Stimulated activated naive CD4-positive, alpha-beta T cell (primary cell): ENCODE results near the gene FBXW2.

Experiments
- DNase-seq, 6 experiments: peaks; one replicate each; lab custom pipeline; 2025; lab: John Stamatoyannopoulos, UW

The FBXW2 gene

GRCh38 chr9:120741701-120742100 lies 51.5 kb downstream of the FBXW2 start:
- DNase-seq, result no peak

DNA sequence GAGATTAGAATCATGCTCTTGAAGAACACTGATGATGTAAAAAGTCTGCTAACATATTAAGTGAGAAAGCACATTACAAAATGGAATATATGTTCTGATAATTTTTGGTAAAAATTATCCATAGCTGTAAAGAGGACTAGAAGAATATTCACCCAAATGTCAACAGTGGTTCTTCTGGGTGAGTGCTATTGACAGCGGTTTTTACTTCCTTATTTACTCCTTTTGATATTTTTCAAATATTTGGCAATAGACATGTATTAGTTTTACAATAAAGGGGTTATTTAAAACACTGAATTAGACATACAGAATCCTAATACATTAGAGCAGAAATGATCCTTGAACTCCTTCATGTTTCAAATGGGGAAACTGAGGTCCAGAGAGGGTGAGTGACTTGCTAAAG lies 52.0 kb downstream of the FBXW2 start:
- DNase-seq, result no peak

GRCh38 chr9:120740132-120740531 lies 53.1 kb downstream of the FBXW2 start:
- DNase-seq, result no peak

DNA sequence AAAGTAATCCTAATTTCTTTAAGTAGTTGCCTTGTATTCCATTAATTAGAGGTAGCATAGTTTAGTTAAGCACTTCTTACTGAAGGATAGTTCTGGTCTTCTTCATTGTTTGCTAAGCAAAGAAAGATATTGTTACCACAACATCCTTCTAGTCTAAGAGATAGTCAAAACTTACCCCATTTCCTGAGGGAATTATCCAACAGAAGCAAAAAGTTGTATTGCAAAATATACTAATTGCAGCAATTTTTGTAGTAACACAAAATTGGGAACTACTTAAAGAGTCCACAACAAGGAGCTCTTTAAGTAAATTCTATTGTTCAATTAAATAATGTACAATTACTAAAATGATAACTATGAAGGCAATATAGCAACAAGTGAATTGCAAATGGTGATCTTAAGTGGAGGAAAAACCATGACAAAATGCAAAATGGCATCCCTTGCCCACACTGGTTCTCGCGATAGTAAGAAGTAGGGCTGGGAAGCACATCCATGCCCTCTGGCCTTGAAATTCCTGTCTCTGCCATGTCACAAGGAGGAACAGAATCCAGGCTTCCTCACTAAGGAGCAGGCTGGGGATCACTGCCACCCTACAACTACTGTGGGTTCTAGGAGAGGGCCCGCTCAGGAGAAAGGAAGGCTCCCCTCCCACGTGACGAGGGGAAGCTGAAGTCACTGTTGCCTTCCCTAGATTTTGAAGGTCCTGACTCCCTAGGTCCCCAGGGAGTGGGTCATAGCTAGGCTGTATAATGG lies 55.6 kb downstream of the FBXW2 start:
- no peak for DNase-seq

- DNase-seq, result no peak
Measured at GRCh38 chr9:120736881-120737280, 56.3 kb downstream of the FBXW2 start.

GRCh38 chr9:120735415-120736126 lies 57.6 kb downstream of the FBXW2 start:
- no peak for DNase-seq

DNA sequence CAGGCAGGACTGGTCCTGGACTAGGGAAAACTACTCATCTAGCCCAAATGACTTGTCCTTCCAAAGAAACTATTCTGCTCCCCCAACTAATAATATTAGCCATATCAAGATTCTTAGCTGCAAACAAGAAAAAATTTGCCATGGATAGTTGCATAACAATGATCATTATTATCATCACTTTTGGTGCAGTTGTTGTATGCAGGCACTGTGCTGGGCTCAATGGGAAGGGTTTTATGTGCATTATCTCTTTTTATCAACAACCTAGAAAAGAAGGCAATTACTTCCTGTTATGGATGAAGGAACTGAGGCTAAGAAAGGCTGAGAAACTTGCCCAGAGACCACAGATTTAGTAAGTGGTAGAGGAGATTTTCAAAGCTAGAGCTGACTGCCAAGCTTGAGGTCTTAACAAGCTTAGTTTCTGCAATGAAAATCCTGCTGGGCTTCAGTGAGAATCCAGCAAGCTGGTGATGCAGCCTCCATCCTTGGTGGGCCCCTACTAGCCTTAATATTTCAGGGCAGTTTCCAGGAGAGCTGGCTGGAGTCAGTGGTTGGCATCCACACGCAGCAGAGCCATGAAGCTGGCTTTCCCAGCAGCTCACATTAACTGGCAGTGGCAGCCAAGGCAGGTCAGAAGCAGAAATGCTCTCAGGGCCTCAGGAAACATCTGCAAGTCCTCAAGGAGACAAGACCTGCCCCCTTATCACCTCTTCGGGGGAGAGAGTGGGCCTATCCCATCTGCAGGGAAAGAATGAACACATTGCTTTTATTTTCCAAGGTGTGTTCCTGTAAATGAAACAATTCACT lies 58.4 kb downstream of the FBXW2 start:
- peak in 1 of 6 experiments; percentile 7 for DNase-seq

DNA sequence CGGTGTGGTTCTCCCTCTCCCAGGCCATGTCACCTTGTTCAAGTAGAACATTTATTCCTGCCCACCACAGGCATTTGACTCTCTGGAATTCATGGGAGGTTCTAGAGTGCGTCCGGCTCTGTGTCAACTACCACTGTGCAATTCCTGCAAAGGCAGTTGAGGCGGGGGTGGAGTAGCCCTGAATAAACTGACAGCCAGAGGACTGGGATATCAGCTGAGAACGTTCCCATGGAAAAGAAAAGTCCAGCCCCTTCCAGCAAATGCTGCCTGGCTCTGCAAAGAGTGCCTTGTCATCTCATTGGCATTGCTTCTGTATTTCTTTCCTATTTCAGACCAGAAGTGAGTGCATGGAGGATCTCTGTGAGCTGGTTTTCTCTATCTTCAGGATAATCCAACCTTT lies 60.0 kb downstream of the FBXW2 start:
- DNase-seq, result no peak

- no peak for DNase-seq
Measured at GRCh38 chr9:120730654-120731514, 62.3 kb downstream of the FBXW2 start.

GRCh38 chr9:120729791-120730241 lies 63.4 kb downstream of the FBXW2 start:
- DNase-seq, result no peak

DNA sequence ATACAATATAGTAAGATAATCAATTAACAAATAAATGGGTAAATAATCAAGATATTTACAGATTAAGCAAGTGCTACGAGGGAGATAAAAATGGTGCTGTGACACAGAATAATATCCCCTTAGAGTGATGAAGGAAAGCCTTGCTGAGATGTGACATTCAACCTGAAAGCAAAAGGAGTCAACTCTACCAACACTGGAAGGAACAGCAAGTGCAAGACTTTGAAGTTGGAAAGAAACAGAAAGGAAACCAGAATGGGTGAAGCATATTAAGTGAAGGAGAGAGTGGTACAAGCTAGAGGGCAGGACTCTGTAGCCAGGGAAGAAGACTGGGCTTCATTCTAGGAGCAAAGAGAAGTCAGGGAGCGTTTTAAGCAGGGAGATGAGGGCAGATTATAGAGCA lies 66.7 kb downstream of the FBXW2 start:
- DNase-seq, result no peak

GRCh38 chr9:120725907-120726306 lies 67.3 kb downstream of the FBXW2 start:
- no peak for DNase-seq

DNA sequence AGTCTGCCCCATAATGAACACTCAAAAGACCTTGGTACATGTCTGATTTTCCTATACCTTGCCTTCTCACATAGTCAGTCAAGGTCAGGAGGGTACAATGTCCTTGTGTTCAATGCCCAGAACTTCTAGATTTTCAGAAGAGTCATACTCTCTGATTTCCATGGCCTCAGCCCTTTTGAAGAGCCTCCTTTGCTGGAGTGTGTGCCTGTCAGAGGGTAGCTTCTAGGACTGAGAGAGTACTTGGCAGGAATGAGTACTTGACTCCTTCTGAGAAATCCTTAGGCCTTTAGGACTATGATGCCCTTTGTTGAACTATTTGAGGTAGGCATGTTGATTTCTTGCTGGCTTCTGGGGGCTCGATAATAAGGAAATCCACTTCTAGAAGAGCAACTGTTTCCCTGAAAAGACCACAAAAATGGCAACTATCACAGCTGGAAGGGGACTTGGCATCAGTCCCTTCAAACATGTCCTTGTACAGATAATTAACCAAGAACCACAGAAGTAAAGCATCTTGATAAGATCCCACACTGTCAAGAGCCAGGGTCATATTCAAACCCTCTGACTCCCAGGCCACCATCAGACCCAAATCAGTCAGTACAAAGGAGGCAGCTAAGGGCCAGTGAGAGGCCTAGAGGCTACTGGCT lies 68.3 kb downstream of the FBXW2 start:
- no peak for DNase-seq

- no peak for DNase-seq
Measured at GRCh38 chr9:120723565-120723964, 69.7 kb downstream of the FBXW2 start.

GRCh38 chr9:120720404-120720803 lies 72.8 kb downstream of the FBXW2 start:
- no peak for DNase-seq

DNA sequence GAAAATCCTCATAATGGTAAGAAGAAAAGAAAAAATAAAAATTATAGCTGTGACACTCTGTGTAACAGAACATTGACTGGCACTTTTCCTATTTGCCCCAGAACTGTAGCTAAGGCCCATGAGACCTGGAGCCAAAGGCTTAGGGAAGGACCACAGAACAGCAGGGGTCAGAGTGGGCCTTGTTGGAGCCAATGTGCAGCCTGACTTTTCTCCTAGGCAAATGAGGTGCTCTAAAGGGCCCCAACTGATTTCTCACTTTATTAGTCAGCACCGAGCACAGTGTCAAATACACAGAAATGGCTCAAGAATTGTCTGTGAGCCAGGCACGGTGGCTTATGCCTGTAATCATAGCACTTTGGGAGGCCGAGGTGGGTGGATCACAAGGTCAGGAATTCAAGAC lies 74.9 kb downstream of the FBXW2 start:
- DNase-seq, result no peak

GRCh38 chr9:120717176-120717575 lies 76.0 kb downstream of the FBXW2 start:
- DNase-seq, result no peak

DNA sequence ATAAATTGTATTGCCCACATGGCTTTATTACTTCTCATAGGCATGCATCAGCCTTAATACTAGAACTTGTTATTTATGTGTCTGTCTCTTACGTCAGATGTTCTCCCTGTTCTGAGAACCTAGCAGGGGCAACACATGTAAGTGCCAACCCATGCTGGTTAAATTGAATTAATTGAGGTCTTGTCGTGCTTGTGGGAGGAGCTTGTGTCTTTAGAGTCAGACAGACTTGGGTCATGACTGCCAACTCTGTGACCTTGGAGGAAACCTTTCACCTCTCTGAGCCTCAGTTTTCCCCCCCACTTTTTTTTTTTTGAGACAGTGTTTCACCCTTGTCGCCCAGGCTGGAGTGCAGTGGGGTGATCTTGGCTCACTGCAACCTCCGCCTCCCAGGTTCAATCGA lies 76.7 kb downstream of the FBXW2 start:
- DNase-seq, result no peak

- DNase-seq, result no peak
Measured at GRCh38 chr9:120715389-120715924, 77.8 kb downstream of the FBXW2 start.

DNA sequence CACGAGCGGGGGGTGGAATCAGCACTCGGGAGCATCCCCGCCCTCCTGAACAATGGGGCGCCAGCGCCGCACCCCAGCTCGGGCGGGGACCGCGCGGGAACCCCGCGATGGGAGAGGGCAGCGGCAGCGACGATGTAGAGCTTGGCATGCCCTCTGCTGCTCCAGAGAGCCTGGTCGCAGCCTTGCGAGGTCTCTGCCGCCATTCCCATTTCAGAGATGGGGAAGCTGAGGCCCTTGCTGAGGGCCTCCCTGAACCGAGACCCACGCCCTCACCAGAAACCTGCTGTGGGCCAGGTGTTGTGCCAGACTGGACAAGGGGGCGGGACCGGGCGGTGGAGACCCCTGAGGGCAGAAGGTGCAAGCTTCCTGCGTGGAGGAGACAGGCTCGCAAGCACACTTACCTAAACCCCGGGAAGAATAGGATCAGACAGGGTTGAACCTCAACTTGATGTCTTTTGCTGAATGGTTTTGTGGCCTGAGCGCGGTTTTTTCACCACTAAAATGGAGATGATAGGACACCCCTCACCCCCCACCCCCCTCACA lies 78.3 kb downstream of the FBXW2 start:
- no peak for DNase-seq
